H1 (cell line): ENCODE results near the gene SLC12A5. TPM values are rescaled to one million over a fixed set of nuclear protein-coding genes. Genes with fewer than 3 reads are reported as not detected.

Source experiments
- CTCF ChIA-PET: fragments of 300-600 bp; sonication (Branson Sonifier 250); formaldehyde crosslinking; loops from one replicate; lab custom pipeline; 2021; ENCODE audit not compliant: partially characterized antibody; lab: Charles Lee
- POLR2A ChIA-PET: fragments of 300-600 bp; sonication (Branson Sonifier 250); formaldehyde crosslinking; loops from one replicate; lab custom pipeline; 2021; ENCODE audit warnings: inconsistent platforms; ENCODE audit not compliant: partially characterized antibody; lab: Charles Lee
- DNase-seq, 2 experiments: peaks; one replicate each; pipeline versions ENCODE4 v3.0.0 to v3.0.0-alpha.2; 2010 to 2022; ENCODE audit warnings: low spot score in 2 of 2, low read depth in 1 of 2, mixed read lengths in 1 of 2
- FAIRE-seq: peaks from 2 replicates; lab custom pipeline; 2011; peaks lifted over from hg19 to GRCh38; lab: Jason Lieb, UNC
- H2AFZ ChIP-seq: 2 replicates; pipeline ENCODE4 v1.8.1; 2012; ENCODE audit warnings: low read length, inconsistent platforms
- H2AK5ac ChIP-seq: 2 replicates; pipeline ENCODE4 v1.6.1; 2013; ENCODE audit warnings: low read depth, low read length
- H2BK120ac ChIP-seq: replicated peaks from 2 replicates; pipeline ENCODE3; 2013; ENCODE audit warnings: low read depth, low read length, inconsistent platforms
- H2BK12ac ChIP-seq: 2 replicates; pipeline ENCODE4 v1.6.1; 2013; ENCODE audit warnings: low read depth, low read length
- H2BK15ac ChIP-seq: 2 replicates; pipeline ENCODE4 v1.6.1; 2013; ENCODE audit warnings: low read length
- H2BK20ac ChIP-seq: 2 replicates; pipeline ENCODE4 v1.6.1; 2013; ENCODE audit warnings: low read length
- H2BK5ac ChIP-seq: 2 replicates; pipeline ENCODE4 v1.6.1; 2013; ENCODE audit warnings: low read depth, low read length
- H3K14ac ChIP-seq: 2 replicates; pipeline ENCODE4 v1.6.1; 2013; ENCODE audit warnings: inconsistent platforms; ENCODE audit not compliant: insufficient read length
- H3K18ac ChIP-seq: 2 replicates; pipeline ENCODE4 v1.6.1; 2013; ENCODE audit warnings: low read length; ENCODE audit errors: extremely low read depth
- H3K23ac ChIP-seq: 2 replicates; pipeline ENCODE4 v1.6.1; 2013; ENCODE audit warnings: inconsistent platforms; ENCODE audit not compliant: insufficient read length
- H3K23me2 ChIP-seq: 2 replicates; pipeline ENCODE4 v1.6.1; 2013; ENCODE audit warnings: low read depth, low read length
- H3K27ac ChIP-seq: 2 replicates; pipeline ENCODE4 v1.6.1; 2011; ENCODE audit warnings: low read depth, low read length, inconsistent platforms
- H3K27me3 ChIP-seq, 4 experiments: replicated peaks in 1 of 4; 1 replicate in 1 of 4; 2 replicates in 3 of 4; pipeline versions ENCODE4 v1.6.1 to v1.8.1; 2011 to 2013; ENCODE audit warnings: low read length in 3 of 4, mild to moderate bottlenecking in 3 of 4, inconsistent platforms in 2 of 4, mixed read lengths in 2 of 4, moderate library complexity in 1 of 4; ENCODE audit not compliant: control insufficient read depth in 3 of 4, insufficient read depth in 3 of 4; ENCODE audit errors: extremely low read depth in 1 of 4
- H3K36me3 ChIP-seq, 4 experiments: 2 replicates each; pipeline versions ENCODE4 v1.6.1 to v1.8.1; 2011 to 2013; ENCODE audit warnings: mild to moderate bottlenecking in 4 of 4, low read length in 3 of 4, moderate library complexity in 2 of 4, control low read depth in 1 of 4, inconsistent platforms in 1 of 4; ENCODE audit not compliant: insufficient read depth in 4 of 4, control insufficient read depth in 2 of 4
- H3K4ac ChIP-seq: replicated peaks from 2 replicates; pipeline ENCODE3; 2013; ENCODE audit warnings: low read length, low read depth, mixed read lengths, inconsistent platforms; ENCODE audit not compliant: insufficient read length
- H3K4me1 ChIP-seq, 4 experiments: replicated peaks in 1 of 4; 1 replicate in 1 of 4; 2 replicates in 3 of 4; pipeline versions ENCODE4 v1.6.1 to v1.8.1; 2011 to 2013; ENCODE audit warnings: low read length in 3 of 4, inconsistent platforms in 2 of 4, mixed read lengths in 1 of 4; ENCODE audit not compliant: insufficient read depth in 4 of 4, control insufficient read depth in 3 of 4
- H3K4me2 ChIP-seq, 2 experiments: 2 replicates each; pipeline versions ENCODE4 v1.6.1 to v1.8.1; 2011 to 2013; ENCODE audit warnings: low read depth in 2 of 2, low read length in 2 of 2, control low read depth in 1 of 2, inconsistent platforms in 1 of 2, mild to moderate bottlenecking in 1 of 2; ENCODE audit not compliant: insufficient read depth in 1 of 2
- H3K4me3 ChIP-seq, 4 experiments: fragments of 200-600, 300-600 bp in 1 of 4; sonication (generic), shearing (Covaris generic), sonication (Bioruptor Twin) in 1 of 4; 2 replicates each; pipeline versions ENCODE4 v1.5.1 to v1.8.1; 2011 to 2016; ENCODE audit warnings: low read length in 4 of 4, low read depth in 3 of 4, control low read depth in 2 of 4, inconsistent platforms in 2 of 4, mild to moderate bottlenecking in 2 of 4, mixed read lengths in 1 of 4, moderate library complexity in 1 of 4; ENCODE audit not compliant: insufficient read depth in 2 of 4; ENCODE audit errors: extremely low read depth in 1 of 4
- H3K56ac ChIP-seq: replicated peaks from 2 replicates; pipeline ENCODE3; 2013; ENCODE audit warnings: low read depth, mild to moderate bottlenecking, mixed read lengths, low read length, inconsistent platforms; ENCODE audit not compliant: insufficient read length
- H3K79me1 ChIP-seq: 2 replicates; pipeline ENCODE4 v1.6.1; 2013; ENCODE audit warnings: low read depth, low read length, control low read depth
- H3K79me2 ChIP-seq, 2 experiments: 2 replicates each; pipeline versions ENCODE4 v1.6.1 to v1.8.1; 2012 to 2013; ENCODE audit warnings: low read length in 2 of 2, mild to moderate bottlenecking in 2 of 2, inconsistent platforms in 1 of 2; ENCODE audit not compliant: insufficient read depth in 2 of 2, control insufficient read depth in 1 of 2
- H3K9ac ChIP-seq, 4 experiments: replicated peaks in 1 of 4; 1 replicate in 1 of 4; 2 replicates in 3 of 4; pipeline versions ENCODE4 v1.6.1 to v1.8.1; 2011 to 2013; ENCODE audit warnings: low read depth in 3 of 4, low read length in 3 of 4, control low read depth in 2 of 4, mild to moderate bottlenecking in 2 of 4, moderate library complexity in 2 of 4, inconsistent platforms in 1 of 4; ENCODE audit errors: extremely low read depth in 1 of 4
- H3K9me3 ChIP-seq, 2 experiments: 2 replicates each; pipeline versions ENCODE4 v1.6.1 to v1.8.1; 2012 to 2013; ENCODE audit warnings: mild to moderate bottlenecking in 2 of 2, moderate library complexity in 2 of 2, control low read depth in 1 of 2, inconsistent platforms in 1 of 2, low read depth in 1 of 2, low read length in 1 of 2, mixed read lengths in 1 of 2; ENCODE audit not compliant: insufficient read depth in 2 of 2
- H4K20me1 ChIP-seq, 2 experiments: replicated peaks in 1 of 2; 2 replicates each; pipeline versions ENCODE3 to v1.8.1; 2011 to 2013; ENCODE audit warnings: inconsistent platforms in 2 of 2, low read length in 2 of 2, mild to moderate bottlenecking in 1 of 2; ENCODE audit not compliant: insufficient read depth in 2 of 2, control insufficient read depth in 1 of 2
- H4K5ac ChIP-seq: 2 replicates; pipeline ENCODE4 v1.6.1; 2013; ENCODE audit warnings: low read length, low read depth, mixed read lengths, inconsistent platforms; ENCODE audit not compliant: insufficient read length
- H4K8ac ChIP-seq: 2 replicates; pipeline ENCODE4 v1.8.0; 2013; ENCODE audit warnings: mild to moderate bottlenecking, moderate library complexity, low read length, inconsistent platforms; ENCODE audit not compliant: insufficient read depth; ENCODE audit errors: extremely low read depth
- H4K91ac ChIP-seq: replicated peaks from 2 replicates; pipeline ENCODE3; 2013; ENCODE audit warnings: low read length, mixed read lengths, inconsistent platforms; ENCODE audit not compliant: insufficient read length
- BCL11A ChIP-seq, 2 experiments: IDR thresholded peaks; one replicate each; pipeline ENCODE4 v1.6.1; 2011; ENCODE audit warnings: low read depth in 2 of 2, low read length in 2 of 2, mild to moderate bottlenecking in 2 of 2
- CHD2 ChIP-seq: IDR thresholded peaks from 2 replicates; pipeline ENCODE4 v1.6.1; 2012; ENCODE audit warnings: low read length, improper control_type of control experiment
- EP300 ChIP-seq, 2 experiments: IDR thresholded peaks; 1 replicate in 1 of 2; 2 replicates in 1 of 2; pipeline ENCODE4 v1.6.1; 2011 to 2012; ENCODE audit warnings: low read depth in 2 of 2, low read length in 2 of 2, mild to moderate bottlenecking in 2 of 2, borderline replicate concordance in 1 of 2, inconsistent platforms in 1 of 2, moderate library complexity in 1 of 2
- EZH2 ChIP-seq: fragments of 200-600 bp; sonication (generic); IDR thresholded peaks from 2 replicates; pipeline ENCODE4 v1.7.1; 2012; ENCODE audit warnings: low read depth, mild to moderate bottlenecking, moderate library complexity, low read length, inconsistent platforms; ENCODE audit not compliant: severe bottlenecking
- GTF2F1 ChIP-seq: IDR thresholded peaks from 2 replicates; pipeline ENCODE4 v1.6.1; 2012; ENCODE audit warnings: low read depth, low read length, improper control_type of control experiment, borderline replicate concordance
- HDAC6 ChIP-seq: IDR thresholded peaks from one replicate; pipeline ENCODE4 v1.7.1; 2012; ENCODE audit warnings: low read depth, mild to moderate bottlenecking, inconsistent platforms, low read length, moderate library complexity
- KDM1A ChIP-seq: fragments of 200-600, 300-600 bp; sonication (generic); IDR thresholded peaks from 2 replicates; pipeline ENCODE4 v1.7.1; 2016; ENCODE audit warnings: mild to moderate bottlenecking, low read length, borderline replicate concordance
- KDM4A ChIP-seq: IDR thresholded peaks from one replicate; pipeline ENCODE4 v1.7.1; 2012; ENCODE audit warnings: low read depth, mild to moderate bottlenecking, moderate library complexity, low read length, inconsistent platforms; ENCODE audit not compliant: severe bottlenecking
- KDM5A ChIP-seq: fragments of 200-600 bp; IDR thresholded peaks from 2 replicates; pipeline ENCODE4 v1.7.1; 2012; ENCODE audit warnings: mild to moderate bottlenecking, low read length, inconsistent platforms, mixed read lengths
- NANOG ChIP-seq: IDR thresholded peaks from 2 replicates; pipeline ENCODE4 v1.6.1; 2011; ENCODE audit warnings: low read length, low read depth, mild to moderate bottlenecking, inconsistent platforms; ENCODE audit not compliant: insufficient read depth, poor library complexity, severe bottlenecking
- RFX5 ChIP-seq: IDR thresholded peaks from 2 replicates; pipeline ENCODE4 v1.6.1; 2011; ENCODE audit warnings: low read depth, low read length, improper control_type of control experiment, borderline replicate concordance
- SP1 ChIP-seq: IDR thresholded peaks from 2 replicates; pipeline ENCODE4 v1.6.1; 2011; ENCODE audit warnings: low read depth, low read length
- USF2 ChIP-seq: IDR thresholded peaks from 2 replicates; pipeline ENCODE4 v1.6.1; 2011; ENCODE audit warnings: low read length, improper control_type of control experiment
- WGBS, 2 experiments: shearing (Covaris generic) in 1 of 2; methylation state at CpG; one replicate each; pipeline versions ENCODE4 v1.1.6 to v1.1.7; 2013 to 2015; ENCODE audit warnings: low lambda C conversion rate in 2 of 2, mixed read lengths in 2 of 2, inconsistent platforms in 1 of 2, low coverage in 1 of 2, missing lambda C conversion rate in 1 of 2; ENCODE audit not compliant: insufficient replicate concordance in 2 of 2, insufficient coverage in 1 of 2, insufficient read length in 1 of 2; ENCODE audit errors: extremely low coverage in 1 of 2, missing lambda C conversion rate in 1 of 2; 5-methylcytosine and 5-hydroxymethylcytosine counted together
- polyA plus RNA-seq, 7 experiments: library from polyadenylated mRNA; depleted of rRNA in 3 of 7; stranded (reverse) in 5 of 7; unstranded in 2 of 7; fragments of >200 nt in 5 of 7; fragments of 200-250 nt in 2 of 7; gene quantifications; 1 replicate in 5 of 7; 2 replicates in 1 of 7; 4 replicates in 1 of 7; pipeline versions ENCODE4 v1.2.1 to v1.2.3, GENCODE V29; 2011 to 2013; ENCODE audit warnings: missing spikeins in 2 of 7, mixed read lengths in 2 of 7
- total RNA-seq: library from RNA; stranded (reverse); fragmentation: NEBNext Ultra II Directional; extraction: Animal tissue kit (Norgen Biotek cat#: 25700); gene quantifications from 2 replicates; pipeline ENCODE4 v1.2.1, GENCODE V29; 2021

The SLC12A5 gene
- total and polyA plus RNA-seq, 2 of the 8 experiments (the other 6 are each of a cell fraction or from before 2014, with no cell fraction given): 1.9 to 7.3 TPM

GRCh38 chr20:46023999-46024398 lies 5.0 kb upstream of the SLC12A5 start:
- Histone ChIP-seq H2BK15ac (no peak overlapping the region), H3K18ac (no peak overlapping the region), H2AK5ac (no peak overlapping the region), H2AFZ (no peak overlapping the region), H3K23me2 (peaks cover 8% of the 10 kb centered on the region), H3K4me3 (no peak overlapping the region), H3K27ac (no peak overlapping the region), H3K79me1 (no peaks in the 10 kb centered on the region), H3K27me3 (peaks cover 14 to 59% (median 29%) of the 10 kb centered on the region in 4 experiments), H3K9ac (no peak overlapping the region), H3K4me2 (no peak overlapping the region), H3K36me3 (no peaks in the 10 kb centered on the region), H3K14ac (no peak overlapping the region), H2BK20ac (no peak overlapping the region), H4K20me1 (peaks cover 0 to 13% of the 10 kb centered on the region in 2 experiments), H4K8ac (no peak overlapping the region), H2BK5ac (no peak overlapping the region), H3K79me2 (no peaks in the 10 kb centered on the region), H3K4me1 (peaks cover 0 to 2% (median 0%) of the 10 kb centered on the region in 4 experiments; a peak in 2 of 7 replicates), H3K9me3 (no peaks in the 10 kb centered on the region), H3K4ac (no peak overlapping the region), H2BK12ac (no peak overlapping the region), H4K5ac (no peak overlapping the region), H2BK120ac (no peak overlapping the region), H4K91ac (no peak overlapping the region), H3K23ac (no peak overlapping the region), H3K56ac (no peak overlapping the region)
- FAIRE-seq: no peak
- ChIA-PET CTCF (interaction anchor here (0.6 to 4.7 kb wide), 17 partner anchors 11 to 1384 kb away, joined by 3 to 50 read pairs (median 4); no protein-coding TSS in a partner anchor), POLR2A (no interaction called here)
- WGBS, 2 experiments: 69% methylated on average over 4 of the region's 4 CpGs; no CpG with 5 or more reads in 1 of the 2 experiments
- DNase-seq: no peak
- no peak for TF ChIP-seq KDM4A
- no peak for TF ChIP-seq USF2
- no peak for TF ChIP-seq EP300 (IDR thresholded peaks at IDR 0.05; ENCODE audit: borderline replicate concordance in 1 of 2, low read depth in 2 of 2, low read length in 2 of 2)
- TF ChIP-seq CHD2: no peak
- no peak for TF ChIP-seq KDM5A
- TF ChIP-seq SP1: no peak
- no peak for TF ChIP-seq NANOG
- no peak for TF ChIP-seq GTF2F1
- no peak for TF ChIP-seq EZH2
- TF ChIP-seq KDM1A: no peak
- TF ChIP-seq BCL11A (IDR thresholded peaks at IDR 0.05; ENCODE audit: low read depth in 2 of 2, low read length in 2 of 2): no peak
- TF ChIP-seq RFX5: no peak
- TF ChIP-seq HDAC6: no peak
